Loucy (cell line): Measurements from ENCODE around the gene PAQR3.

Source experiments
- CTCF ChIP-seq: fragments of 200-600 bp; sonication (generic); conservative IDR thresholded peaks from 2 replicates; pipeline ENCODE4 v1.5.1; 2014; ENCODE audit warnings: mild to moderate bottlenecking, antibody characterized with exemption, low read length
- EZH2phosphoT487 ChIP-seq: fragments of 200-600 bp; IDR thresholded peaks from 2 replicates; pipeline ENCODE4 v1.6.1; 2018; ENCODE audit warnings: antibody characterized with exemption, mild to moderate bottlenecking, moderate library complexity, borderline replicate concordance

GRCh38 chr4:78923464-78924312, 15.6 kb downstream of the PAQR3 start:
- no peak for TF ChIP-seq EZH2phosphoT487
- peak; percentile 59 for TF ChIP-seq CTCF
